Measurements from ENCODE around the gene CHRNA9.

Gene CHRNA9

GRCh38 chr4:40347472-40347871 lies 12.3 kb downstream of the CHRNA9 start:
- DNase-seq, result no peak

GRCh38 chr4:40348000-40348399 lies 12.9 kb downstream of the CHRNA9 start:
- no peak for DNase-seq

- no peak for DNase-seq
These were observed 14.5 kb downstream of the CHRNA9 start for GRCh38 chr4:40349561-40350198.

GRCh38 chr4:40350627-40351227 lies 15.6 kb downstream of the CHRNA9 start:
- DNase-seq, result no peak

GRCh38 chr4:40354158-40354557 lies 19.0 kb downstream of the CHRNA9 start:
- no peak for DNase-seq

- DNase-seq, result no peak
These were observed 20.0 kb downstream of the CHRNA9 start for GRCh38 chr4:40355131-40355530.

GRCh38 chr4:40357738-40358137 lies 22.6 kb downstream of the CHRNA9 start:
- no peak for DNase-seq

- no peak for DNase-seq
These were observed 26.2 kb downstream of the CHRNA9 start for GRCh38 chr4:40361338-40361737.

GRCh38 chr4:40363382-40363920 lies 28.3 kb downstream of the CHRNA9 start:
- no peak for DNase-seq

- no peak for DNase-seq
These were observed 28.8 kb downstream of the CHRNA9 start for GRCh38 chr4:40363945-40364344.

GRCh38 chr4:40365766-40366165 lies 30.6 kb downstream of the CHRNA9 start:
- no peak for DNase-seq

GRCh38 chr4:40367451-40367850 lies 32.3 kb downstream of the CHRNA9 start:
- DNase-seq, result no peak

- DNase-seq, result no peak
These were observed 34.5 kb downstream of the CHRNA9 start for GRCh38 chr4:40369437-40370274.

GRCh38 chr4:40372651-40373050 lies 37.5 kb downstream of the CHRNA9 start:
- DNase-seq, result no peak

- no peak for DNase-seq
These were observed 38.5 kb downstream of the CHRNA9 start for GRCh38 chr4:40373636-40374035.

- DNase-seq, result no peak
These were observed 40.0 kb downstream of the CHRNA9 start for GRCh38 chr4:40375095-40375494.

- no peak for DNase-seq
These were observed 40.5 kb downstream of the CHRNA9 start for GRCh38 chr4:40375620-40376019.

- no peak for DNase-seq
These were observed 42.6 kb downstream of the CHRNA9 start for GRCh38 chr4:40377512-40378365.

- DNase-seq, result no peak
These were observed 43.5 kb downstream of the CHRNA9 start for GRCh38 chr4:40378619-40379018.

- no peak for DNase-seq
These were observed 44.1 kb downstream of the CHRNA9 start for GRCh38 chr4:40379248-40379647.

GRCh38 chr4:40380647-40381046 lies 45.5 kb downstream of the CHRNA9 start:
- no peak for DNase-seq

- no peak for DNase-seq
These were observed 53.1 kb downstream of the CHRNA9 start for GRCh38 chr4:40388239-40388638.

GRCh38 chr4:40389986-40390385 lies 54.9 kb downstream of the CHRNA9 start:
- no peak for DNase-seq

Data from activated T-cell treated with anti-CD3 and anti-CD28 coated beads, Interleukin-2, amount 50 U/mL, for 1 hour (primary cell).